Limb (tissue), 2 donors: Measurements from ENCODE around the gene VPS26C.

Source experiments
- DNase-seq, 2 donors: peaks; one replicate each; pipeline ENCODE4 v3.0.0-alpha.2; 2016; ENCODE audit errors: extremely low spot score in 2 of 2

The VPS26C gene

GRCh38 chr21:37202221-37203110, 64.7 kb downstream of the VPS26C start:
- no peak for DNase-seq

DNA sequence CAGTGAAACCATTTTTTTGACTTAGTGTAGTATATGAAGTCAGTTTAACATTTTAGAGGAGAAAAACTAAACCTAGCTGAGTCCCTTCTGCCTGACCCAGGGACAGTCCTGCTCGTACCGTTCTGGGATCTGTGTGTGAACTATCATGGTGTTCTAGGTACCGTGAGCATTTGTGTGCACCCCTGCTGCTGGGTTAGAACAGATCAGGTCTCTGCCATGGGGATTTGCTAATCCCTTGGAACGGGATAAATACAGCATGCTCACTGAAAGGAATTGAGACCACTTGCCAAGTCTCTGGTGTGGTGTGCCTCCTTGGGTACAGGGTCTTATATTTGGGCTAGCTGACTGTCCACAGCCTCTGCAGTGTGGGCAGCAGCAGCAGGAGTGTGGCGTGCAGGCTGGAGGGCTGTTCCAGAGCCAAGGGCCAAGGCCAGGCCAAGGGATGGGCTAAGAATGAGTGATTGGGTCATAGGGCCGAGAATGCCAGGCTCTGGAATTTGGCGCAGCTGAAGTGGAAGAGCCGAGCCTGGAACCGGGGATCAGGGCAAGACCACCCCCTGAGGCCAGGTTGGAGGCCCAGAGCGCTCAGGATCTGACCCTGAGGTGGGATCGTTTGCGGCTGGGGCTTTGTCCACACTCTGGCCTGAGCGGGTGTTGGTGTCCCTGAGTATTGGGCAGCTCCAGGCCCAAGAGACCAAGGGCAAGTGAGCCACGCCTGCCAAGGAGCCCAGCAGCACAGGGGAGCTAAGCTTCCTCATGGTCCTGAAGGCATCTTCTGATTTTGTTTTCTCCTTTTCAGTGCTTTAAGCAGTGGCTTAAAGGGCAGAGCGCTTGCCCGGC, 66.3 kb downstream of the VPS26C start:
- DNase-seq, result no peak

DNA sequence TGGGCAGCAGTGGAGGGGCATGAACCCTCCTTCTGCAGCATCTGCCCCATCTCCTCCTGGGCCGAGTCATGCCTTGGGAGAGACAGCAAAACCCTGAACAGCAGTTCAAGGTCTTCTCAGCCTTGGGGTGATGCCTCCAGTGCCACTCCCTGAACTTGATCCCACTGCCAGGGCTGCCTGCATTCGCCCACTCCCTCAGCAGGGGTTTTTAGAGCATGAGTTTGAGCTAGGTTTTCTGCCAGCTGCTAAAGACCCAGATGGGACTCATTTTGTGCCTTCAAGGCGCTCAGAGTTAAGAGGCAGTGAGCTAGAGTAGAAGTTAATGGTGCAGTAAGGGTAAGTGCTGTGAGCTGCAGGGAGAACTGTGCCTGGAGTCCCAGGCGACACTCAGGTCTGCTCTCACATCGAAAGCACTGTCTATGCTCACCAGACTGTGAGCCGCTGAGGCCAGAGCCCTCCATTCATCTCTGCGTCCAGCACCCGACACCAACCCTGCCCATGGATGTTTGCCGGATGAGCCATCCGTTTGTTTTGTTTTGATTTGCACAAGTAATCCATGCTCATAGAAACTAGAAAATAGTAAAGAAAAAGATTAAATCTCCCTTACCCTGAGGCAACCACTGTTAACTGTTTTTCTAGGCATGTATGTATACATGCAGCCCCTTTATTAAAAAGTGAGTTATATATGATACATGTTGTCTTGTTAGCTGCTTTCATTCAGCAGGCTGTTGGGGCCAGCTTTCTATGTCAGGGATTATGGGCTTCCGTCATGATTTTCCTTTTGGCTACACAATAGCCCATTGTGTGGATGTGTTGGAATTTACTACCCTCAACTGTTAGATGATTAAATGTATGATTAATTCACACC, 67.8 kb downstream of the VPS26C start:
- no peak for DNase-seq

DNA sequence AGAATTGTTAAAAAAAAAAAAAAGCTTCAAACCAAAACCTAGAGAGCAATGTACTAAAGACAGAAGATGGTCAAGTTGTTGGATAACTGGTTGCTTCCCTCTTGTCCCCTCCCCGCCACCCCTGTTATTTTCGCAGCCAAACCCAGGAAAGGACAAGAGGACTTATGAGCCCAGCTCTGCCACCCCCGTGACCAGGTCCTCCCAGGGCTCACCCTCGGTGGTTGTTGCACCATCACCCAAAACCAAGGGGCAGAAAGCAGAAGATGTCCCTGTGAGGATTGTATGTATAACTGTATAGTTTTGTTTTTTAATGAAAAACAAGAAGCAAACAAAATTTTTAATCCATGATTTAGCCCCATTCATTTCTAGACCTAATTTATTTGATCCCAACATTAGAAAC, 69.4 kb downstream of the VPS26C start:
- no peak for DNase-seq

- DNase-seq, result no peak
These were observed 70.3 kb downstream of the VPS26C start for GRCh38 chr21:37196847-37197246.

DNA sequence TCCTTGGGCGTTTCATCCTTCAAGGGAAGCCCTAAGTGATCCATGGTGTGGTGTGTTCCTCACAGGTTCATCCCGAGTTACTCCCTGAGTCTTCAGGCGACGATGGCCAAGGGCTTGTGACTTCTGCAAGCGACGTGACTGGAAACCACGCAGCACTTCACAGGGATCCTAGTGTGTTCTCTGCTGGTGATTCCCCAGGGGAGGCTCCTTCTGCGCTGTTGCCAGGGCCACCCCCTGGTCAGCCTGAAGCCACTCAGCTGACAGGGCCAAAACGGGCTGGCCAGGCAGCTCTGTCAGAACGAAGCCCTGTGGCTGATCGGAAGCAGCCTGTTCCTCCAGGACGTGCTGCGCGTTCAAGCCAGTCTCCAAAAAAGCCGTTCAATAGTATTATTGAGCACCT, 71.5 kb downstream of the VPS26C start:
- DNase-seq, result no peak

GRCh38 chr21:37195059-37195458, 72.1 kb downstream of the VPS26C start:
- no peak for DNase-seq

DNA sequence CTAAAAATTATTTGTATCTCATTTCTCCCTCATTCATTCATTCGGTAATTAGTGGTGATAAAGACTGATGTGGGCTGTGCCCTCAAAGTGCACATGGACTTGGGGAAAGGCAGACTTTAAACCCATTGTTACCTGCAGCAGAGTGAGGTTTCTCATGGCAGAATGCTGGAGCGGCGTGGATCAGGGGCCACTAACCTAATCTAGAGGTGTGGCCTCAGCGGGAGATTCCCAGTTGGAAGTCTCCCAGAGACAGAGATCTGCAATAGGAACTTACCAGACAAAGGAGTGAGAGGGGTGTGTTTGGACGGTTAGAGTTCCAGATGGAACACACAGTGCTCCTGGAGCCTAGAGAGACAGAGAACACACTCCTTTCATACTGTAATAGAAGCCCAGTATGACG, 73.5 kb downstream of the VPS26C start:
- no peak for DNase-seq

DNA sequence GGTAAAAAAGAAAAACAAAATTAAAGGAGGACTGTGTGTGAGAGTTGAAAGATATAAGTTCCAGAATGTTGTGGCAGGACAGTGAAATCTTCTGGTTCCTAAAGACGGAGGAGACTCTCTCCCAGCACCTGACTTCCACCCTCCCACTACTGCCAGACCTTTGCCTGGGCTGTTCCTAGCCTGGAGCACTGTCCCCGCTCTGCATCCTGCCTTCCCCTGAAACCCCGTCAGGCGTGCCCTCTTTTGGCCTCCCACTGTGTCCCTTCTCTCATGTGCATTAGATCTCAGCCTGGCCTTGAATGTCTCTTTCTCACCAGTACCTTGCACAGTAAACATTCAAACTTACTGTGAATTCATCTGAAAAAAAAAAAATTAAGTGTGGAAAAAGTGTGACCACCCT, 74.1 kb downstream of the VPS26C start:
- no peak for DNase-seq

DNA sequence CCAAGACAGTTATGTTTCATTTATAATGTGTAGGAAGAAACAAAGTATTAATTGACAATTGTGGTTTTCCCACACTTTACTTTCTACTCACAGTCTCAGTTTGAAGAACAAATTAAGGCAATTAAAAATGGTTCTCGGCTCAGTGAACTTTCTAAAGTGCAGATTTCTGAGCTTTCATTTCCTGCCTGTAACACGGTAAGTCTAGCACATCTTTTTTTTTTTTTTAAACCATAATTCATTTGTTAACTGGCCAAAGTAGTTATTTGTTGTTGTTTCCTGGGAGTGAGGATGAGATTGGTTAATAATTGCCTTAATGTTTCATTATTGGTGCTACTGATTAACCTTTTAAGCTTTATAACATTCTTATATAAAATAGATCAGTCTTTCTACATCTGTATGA, 75.1 kb downstream of the VPS26C start:
- no peak for DNase-seq

DNA sequence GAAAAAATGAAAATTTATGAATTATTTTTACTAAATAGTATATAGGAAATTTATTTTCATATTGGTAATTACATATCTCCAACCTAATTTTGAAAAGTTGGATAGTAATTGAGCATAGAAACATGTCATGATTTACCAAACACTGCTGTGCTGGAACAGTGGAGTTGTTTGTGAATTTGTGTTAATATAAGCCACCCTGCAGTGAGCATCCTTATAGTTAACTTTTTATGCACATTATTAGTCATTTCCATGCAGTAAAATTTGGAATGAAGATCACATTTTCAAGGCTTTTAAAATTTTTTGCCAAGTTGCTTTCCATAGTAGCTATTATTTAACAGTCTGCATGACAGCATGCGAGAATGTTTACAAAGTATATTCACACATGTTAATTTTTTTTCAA, 78.3 kb downstream of the VPS26C start:
- DNase-seq, result no peak

GRCh38 chr21:37186983-37187382, 80.2 kb downstream of the VPS26C start:
- DNase-seq, result no peak

GRCh38 chr21:37184784-37185593, 82.1 kb downstream of the VPS26C start:
- DNase-seq, result no peak

GRCh38 chr21:37183749-37184148, 83.4 kb downstream of the VPS26C start:
- DNase-seq, result no peak

GRCh38 chr21:37182222-37182621, 84.9 kb downstream of the VPS26C start:
- DNase-seq, result no peak

DNA sequence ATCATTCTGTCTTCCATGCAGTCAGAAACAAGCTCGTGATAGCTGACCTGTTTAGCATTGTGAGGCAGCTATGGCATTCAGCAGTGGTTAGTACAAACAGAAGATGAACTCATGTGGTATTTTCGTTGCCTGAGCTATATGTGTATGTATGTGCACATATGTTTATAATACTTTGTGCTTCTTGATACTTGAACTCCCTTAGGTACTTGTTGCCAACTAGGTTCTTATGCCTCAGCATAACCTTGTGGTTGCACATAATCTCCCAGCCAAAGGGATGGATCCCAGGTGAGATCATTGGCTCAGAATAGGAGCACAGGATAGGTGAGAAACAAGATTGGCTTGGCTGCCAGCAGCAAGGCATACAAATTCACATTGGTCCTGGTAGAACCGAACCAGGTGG, 86.1 kb downstream of the VPS26C start:
- no peak for DNase-seq

DNA sequence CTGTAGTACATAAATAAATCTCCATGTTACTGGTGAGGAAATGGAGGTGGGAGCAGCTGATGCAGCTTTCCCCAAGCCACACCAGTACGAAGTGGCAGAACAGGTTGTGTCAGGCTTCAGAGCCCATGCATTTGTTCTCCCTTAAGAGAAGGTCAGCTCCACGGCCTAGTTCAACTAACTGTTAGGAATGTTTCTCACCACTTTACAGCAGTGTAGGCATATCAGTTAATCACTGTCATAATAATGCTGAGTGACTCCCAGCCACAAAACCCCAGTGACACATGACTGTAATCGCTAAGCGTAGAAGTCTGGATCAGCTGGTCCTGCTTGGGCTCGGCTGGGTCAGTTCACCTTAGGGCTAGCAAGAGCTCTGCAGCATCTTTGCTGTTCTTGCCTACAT, 90.4 kb downstream of the VPS26C start:
- DNase-seq, result no peak
